HG02943 (cell line): ENCODE data around the gene USHBP1.

Experiments
- ATAC-seq: cut with Tn5 transposase; IDR thresholded peaks from one replicate; pipeline ENCODE4 v1.9.1; 2021; ENCODE audit warnings: mild to moderate bottlenecking, low read depth, moderate library complexity; ENCODE audit not compliant: unreplicated experiment

USHBP1 gene

GRCh38 chr19:17242431-17243208 lies 21.9 kb downstream of the USHBP1 start:
- ATAC-seq = no peak

- no peak for ATAC-seq
Measured at GRCh38 chr19:17240826-17241399, 23.6 kb downstream of the USHBP1 start.

- ATAC-seq = no peak
Measured at GRCh38 chr19:17240062-17240752, 24.3 kb downstream of the USHBP1 start.

- ATAC-seq = no peak
Measured at GRCh38 chr19:17237747-17238706, 26.5 kb downstream of the USHBP1 start.

GRCh38 chr19:17236811-17237543 lies 27.6 kb downstream of the USHBP1 start:
- no peak for ATAC-seq

GRCh38 chr19:17235971-17236777 lies 28.4 kb downstream of the USHBP1 start:
- ATAC-seq = no peak

- ATAC-seq = no peak
Measured at GRCh38 chr19:17235300-17235970, 29.1 kb downstream of the USHBP1 start.

- no peak for ATAC-seq
Measured at GRCh38 chr19:17234911-17235299, 29.6 kb downstream of the USHBP1 start.

- ATAC-seq = no peak
Measured at GRCh38 chr19:17232258-17232657, 32.3 kb downstream of the USHBP1 start.

- no peak for ATAC-seq
Measured at GRCh38 chr19:17229890-17230289, 34.7 kb downstream of the USHBP1 start.

GRCh38 chr19:17227798-17228367 lies 36.7 kb downstream of the USHBP1 start:
- ATAC-seq = no peak

- ATAC-seq = peak; percentile 91
Measured at GRCh38 chr19:17226002-17226933, 38.3 kb downstream of the USHBP1 start, which contains the start of gene OCEL1. OCEL1 (plus strand) TSS chr19:17226226; CDS start chr19:17226248, 22 bp downstream.

GRCh38 chr19:17225053-17225452 lies 39.5 kb downstream of the USHBP1 start:
- no peak for ATAC-seq

GRCh38 chr19:17220207-17220758 lies 44.3 kb downstream of the USHBP1 start:
- no peak for ATAC-seq

- ATAC-seq = no peak
Measured at GRCh38 chr19:17219286-17219685, 45.3 kb downstream of the USHBP1 start.

- no peak for ATAC-seq
Measured at GRCh38 chr19:17216058-17216670, 48.4 kb downstream of the USHBP1 start.
